ENCODE data around the gene HDAC4. TPM values are rescaled to one million over a fixed set of nuclear protein-coding genes. Genes with fewer than 3 reads are reported as not detected.

Gene HDAC4
- total RNA-seq, 4 donors from 2014 or later: 51.4 to 107 (median 70.8) TPM

GRCh38 chr2:239115616-239116015 is 285.2 kb downstream of the HDAC4 start:
- no peak for DNase-seq (ENCODE audit: low spot score in 2 of 2)
- H3K27me3 ChIP-seq: no peaks in the 10 kb centered on the region
- H3K36me3 ChIP-seq: peaks cover 15% of the 10 kb centered on the region
- H3K9me3 ChIP-seq: no peaks in the 10 kb centered on the region
- WGBS: 100% methylated on average over 8 of the region's 9 CpGs
- TF ChIP-seq, protein P1, sequence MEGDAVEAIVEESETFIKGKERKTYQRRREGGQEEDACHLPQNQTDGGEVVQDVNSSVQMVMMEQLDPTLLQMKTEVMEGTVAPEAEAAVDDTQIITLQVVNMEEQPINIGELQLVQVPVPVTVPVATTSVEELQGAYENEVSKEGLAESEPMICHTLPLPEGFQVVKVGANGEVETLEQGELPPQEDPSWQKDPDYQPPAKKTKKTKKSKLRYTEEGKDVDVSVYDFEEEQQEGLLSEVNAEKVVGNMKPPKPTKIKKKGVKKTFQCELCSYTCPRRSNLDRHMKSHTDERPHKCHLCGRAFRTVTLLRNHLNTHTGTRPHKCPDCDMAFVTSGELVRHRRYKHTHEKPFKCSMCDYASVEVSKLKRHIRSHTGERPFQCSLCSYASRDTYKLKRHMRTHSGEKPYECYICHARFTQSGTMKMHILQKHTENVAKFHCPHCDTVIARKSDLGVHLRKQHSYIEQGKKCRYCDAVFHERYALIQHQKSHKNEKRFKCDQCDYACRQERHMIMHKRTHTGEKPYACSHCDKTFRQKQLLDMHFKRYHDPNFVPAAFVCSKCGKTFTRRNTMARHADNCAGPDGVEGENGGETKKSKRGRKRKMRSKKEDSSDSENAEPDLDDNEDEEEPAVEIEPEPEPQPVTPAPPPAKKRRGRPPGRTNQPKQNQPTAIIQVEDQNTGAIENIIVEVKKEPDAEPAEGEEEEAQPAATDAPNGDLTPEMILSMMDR (IDR thresholded peaks at IDR 0.05): no peak
- TF ChIP-seq POLR2A (IDR thresholded peaks at IDR 0.05): no peak
- TF ChIP-seq POLR2AphosphoS5 (IDR thresholded peaks at IDR 0.05): no peak
- no peak for TF ChIP-seq EP300 (IDR thresholded peaks at IDR 0.05)
- H3K4me1 ChIP-seq: peaks cover 22% of the 10 kb centered on the region
- H3K4me3 ChIP-seq: no peak overlapping the region
- no peak overlapping the region for H3K27ac ChIP-seq

DNA sequence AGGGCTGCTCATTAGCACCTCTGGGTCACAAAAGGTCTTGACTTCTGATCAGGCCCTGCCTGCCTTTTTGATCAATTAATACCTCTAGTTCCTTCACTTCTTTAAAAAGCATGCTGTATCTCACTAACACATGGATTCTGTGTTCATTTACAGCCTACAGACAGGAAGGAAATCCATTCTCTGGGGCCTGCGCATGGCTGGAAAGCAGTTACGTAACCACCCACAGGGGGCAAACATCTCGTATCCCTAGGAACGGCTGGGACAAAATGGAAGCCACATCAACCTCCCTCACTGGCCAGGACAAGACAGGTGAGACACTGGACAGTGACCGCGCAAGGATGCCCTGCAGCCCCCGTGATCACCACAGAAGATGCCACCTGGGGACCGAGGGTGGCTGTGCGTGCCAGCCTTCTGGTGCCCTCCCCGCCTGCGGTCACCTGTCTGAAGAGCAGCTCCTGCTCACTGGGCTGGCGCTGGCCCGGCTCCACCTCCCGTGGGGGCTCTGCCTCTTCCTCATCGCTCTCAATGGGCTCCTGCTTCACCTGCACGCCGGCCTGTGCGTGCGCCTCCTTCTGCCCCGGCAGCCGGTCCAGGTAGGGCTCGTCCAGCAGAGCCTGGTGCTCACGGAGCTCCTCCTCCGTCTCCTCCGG is 286.1 kb downstream of the HDAC4 start:
- Histone ChIP-seq H3K4me3 (no peak overlapping the region), H3K27me3 (no peaks in the 10 kb centered on the region), H3K27ac (no peak overlapping the region), H3K36me3 (peaks cover 22% of the 10 kb centered on the region), H3K4me1 (peaks cover 22% of the 10 kb centered on the region), H3K9me3 (no peaks in the 10 kb centered on the region)
- DNase-seq (ENCODE audit: low spot score in 2 of 2): no peak
- 92% methylated on average over 16 of the region's 25 CpGs for WGBS
- TF ChIP-seq POLR2A (IDR thresholded peaks at IDR 0.05) (no peak), EP300 (IDR thresholded peaks at IDR 0.05) (no peak), POLR2AphosphoS5 (IDR thresholded peaks at IDR 0.05) (no peak)
- TF ChIP-seq, protein P1 (IDR thresholded peaks at IDR 0.05): no peak

GRCh38 chr2:239114119-239114581 is 286.7 kb downstream of the HDAC4 start:
- no peak for TF ChIP-seq POLR2A (IDR thresholded peaks at IDR 0.05)
- no peak for TF ChIP-seq EP300 (IDR thresholded peaks at IDR 0.05)
- TF ChIP-seq, protein P1 (IDR thresholded peaks at IDR 0.05): no peak
- TF ChIP-seq POLR2AphosphoS5 (IDR thresholded peaks at IDR 0.05): no peak
- H3K4me1 ChIP-seq: peaks cover 22% of the 10 kb centered on the region
- peaks cover 28% of the 10 kb centered on the region for H3K36me3 ChIP-seq
- no peaks in the 10 kb centered on the region for H3K9me3 ChIP-seq
- 0% methylated on average over 1 of the region's 9 CpGs for WGBS
- H3K27ac ChIP-seq: no peak overlapping the region
- DNase-seq (ENCODE audit: low spot score in 2 of 2): no peak
- H3K4me3 ChIP-seq: no peak overlapping the region
- no peaks in the 10 kb centered on the region for H3K27me3 ChIP-seq

DNA sequence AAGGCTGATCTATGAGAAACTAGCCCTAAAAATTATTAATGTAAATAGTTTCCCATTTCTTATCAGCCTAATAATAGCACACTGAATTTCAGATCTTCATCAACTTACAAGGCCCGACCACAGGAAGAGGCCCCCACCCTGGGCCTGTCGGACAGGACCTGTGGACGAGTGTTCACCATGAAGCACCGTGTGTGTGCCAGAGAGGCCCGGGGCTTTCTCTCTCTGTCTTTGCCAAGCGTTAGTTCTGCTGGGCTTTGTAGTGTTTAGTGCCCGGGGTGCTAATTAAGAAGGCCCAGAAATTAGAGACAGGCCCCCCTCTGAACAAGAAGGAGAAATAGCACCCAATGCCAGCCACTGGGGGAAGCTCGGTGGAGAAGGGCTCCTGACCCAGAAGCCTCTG is 287.2 kb downstream of the HDAC4 start:
- DNase-seq (ENCODE audit: low spot score in 2 of 2): no peak
- Histone ChIP-seq H3K9me3 (no peaks in the 10 kb centered on the region), H3K27me3 (no peaks in the 10 kb centered on the region), H3K27ac (no peak overlapping the region), H3K36me3 (peaks cover 33% of the 10 kb centered on the region), H3K4me3 (no peak overlapping the region), H3K4me1 (peaks cover 22% of the 10 kb centered on the region)
- WGBS: 36% methylated on average over 7 of the region's 8 CpGs
- TF ChIP-seq POLR2AphosphoS5 (IDR thresholded peaks at IDR 0.05): no peak
- TF ChIP-seq EP300 (IDR thresholded peaks at IDR 0.05): no peak
- TF ChIP-seq, protein P1 (IDR thresholded peaks at IDR 0.05): no peak
- no peak for TF ChIP-seq POLR2A (IDR thresholded peaks at IDR 0.05)

DNA sequence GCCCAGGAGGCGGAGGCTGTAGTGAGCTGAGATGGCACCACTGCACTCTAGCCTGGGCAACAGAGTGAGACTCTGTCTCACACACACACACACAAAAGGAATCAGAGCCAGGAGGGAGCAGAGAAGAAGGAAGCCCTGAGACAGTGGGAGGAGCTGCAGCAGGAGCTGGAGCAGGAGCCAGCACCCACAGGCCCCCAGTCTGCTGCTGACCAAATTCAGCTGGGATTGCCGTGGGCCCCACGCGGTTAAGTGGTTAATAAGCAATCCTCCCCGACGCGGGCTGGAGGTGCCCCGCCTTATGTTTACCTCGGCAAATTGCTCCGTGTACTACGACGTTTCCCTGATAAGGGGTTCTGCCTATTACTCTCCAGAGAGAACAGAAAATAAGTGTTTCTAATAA is 287.6 kb downstream of the HDAC4 start:
- WGBS: 32% methylated on average over 12 of the region's 12 CpGs
- TF ChIP-seq POLR2A (IDR thresholded peaks at IDR 0.05) (no peak), EP300 (IDR thresholded peaks at IDR 0.05) (no peak), POLR2AphosphoS5 (IDR thresholded peaks at IDR 0.05) (no peak)
- TF ChIP-seq, protein P1 (IDR thresholded peaks at IDR 0.05): no peak

More for the DNA sequence above, 287.6 kb downstream of the HDAC4 start:
- no peaks in the 10 kb centered on the region for H3K9me3 ChIP-seq
- H3K4me3 ChIP-seq: no peak overlapping the region
- H3K36me3 ChIP-seq: peaks cover 38% of the 10 kb centered on the region
- no peak overlapping the region for H3K27ac ChIP-seq
- H3K27me3 ChIP-seq: no peaks in the 10 kb centered on the region
- DNase-seq (ENCODE audit: low spot score in 2 of 2): no peak
- peaks cover 22% of the 10 kb centered on the region for H3K4me1 ChIP-seq
